ENCODE data around the gene ZDHHC1.

Gene ZDHHC1

GRCh38 chr16:67399749-67400704, 16.2 kb downstream of the ZDHHC1 start:
- TF ChIP-seq CTCF (IDR thresholded peaks at IDR 0.05), result no peak
- Histone ChIP-seq H3K27ac (no peak overlapping the region), H3K36me3 (no peaks in the 10 kb centered on the region), H3K27me3 (peaks cover 40% of the 10 kb centered on the region), H3K4me3 (ENCODE audit: low read depth in 1 of 2, low read length in 1 of 2) (no peak overlapping the region), H3K9me3 (no peaks in the 10 kb centered on the region), H3K4me1 (ENCODE audit: control insufficient read depth in 1 of 2, insufficient read depth in 1 of 2, low read depth in 1 of 2, low read length in 1 of 2) (peaks cover 5 to 7% of the 10 kb centered on the region in 2 experiments)

GRCh38 chr16:67399218-67399733, 17.0 kb downstream of the ZDHHC1 start:
- Histone ChIP-seq H3K27me3 (peaks cover 47% of the 10 kb centered on the region), H3K27ac (no peak overlapping the region)

GRCh38 chr16:67398546-67399217, 17.6 kb downstream of the ZDHHC1 start:
- TF ChIP-seq CTCF (IDR thresholded peaks at IDR 0.05), result no peak
- Histone ChIP-seq H3K9me3 (no peaks in the 10 kb centered on the region), H3K27ac (no peak overlapping the region), H3K4me3 (ENCODE audit: low read depth in 1 of 2, low read length in 1 of 2) (no peak overlapping the region), H3K36me3 (no peaks in the 10 kb centered on the region), H3K4me1 (ENCODE audit: control insufficient read depth in 1 of 2, insufficient read depth in 1 of 2, low read depth in 1 of 2, low read length in 1 of 2) (peaks cover 18 to 21% of the 10 kb centered on the region in 2 experiments), H3K27me3 (peaks cover 53% of the 10 kb centered on the region)

More at GRCh38 chr16:67399218-67399733, 17.0 kb downstream of the ZDHHC1 start:
- Histone ChIP-seq H3K4me1 (ENCODE audit: control insufficient read depth in 1 of 2, insufficient read depth in 1 of 2, low read depth in 1 of 2, low read length in 1 of 2) (peaks cover 12 to 15% of the 10 kb centered on the region in 2 experiments), H3K4me3 (ENCODE audit: low read depth in 1 of 2, low read length in 1 of 2) (no peak overlapping the region), H3K36me3 (no peaks in the 10 kb centered on the region), H3K9me3 (no peaks in the 10 kb centered on the region)
- peak; percentile 72 for TF ChIP-seq CTCF (IDR thresholded peaks at IDR 0.05)

GRCh38 chr16:67397812-67398545, 18.3 kb downstream of the ZDHHC1 start:
- Histone ChIP-seq H3K27ac (no peak overlapping the region), H3K4me1 (ENCODE audit: control insufficient read depth in 1 of 2, insufficient read depth in 1 of 2, low read depth in 1 of 2, low read length in 1 of 2) (peaks cover 25 to 28% of the 10 kb centered on the region in 2 experiments), H3K27me3 (peaks cover 60% of the 10 kb centered on the region), H3K4me3 (ENCODE audit: low read depth in 1 of 2, low read length in 1 of 2) (no peak overlapping the region), H3K36me3 (no peaks in the 10 kb centered on the region), H3K9me3 (no peaks in the 10 kb centered on the region)
- no peak for TF ChIP-seq CTCF (IDR thresholded peaks at IDR 0.05)
